ENCODE data around the gene PAPOLB. TPM values are rescaled to one million over a fixed set of nuclear protein-coding genes. Genes with fewer than 3 reads are reported as not detected.

PAPOLB gene
- total and polyA plus RNA-seq, 2 donors (not counting 3 experiments of a cell fraction or from before 2014, with no cell fraction given) = 0.07 TPM; not detected in 1

- H3K79me2 ChIP-seq (ENCODE audit: control insufficient read depth, insufficient read depth, low read length) = no peaks in the 10 kb centered on the region
- no peak for TF ChIP-seq CTCF (IDR thresholded peaks at IDR 0.05; ENCODE audit: extremely low read depth in 1 of 2, insufficient read depth in 1 of 2, low read depth in 1 of 2, low read length in 2 of 2)
- no peak for TF ChIP-seq POLR2A (IDR thresholded peaks at IDR 0.05; ENCODE audit: low read depth, low read length)
- no peak for TF ChIP-seq GATA2 (IDR thresholded peaks at IDR 0.05; ENCODE audit: insufficient read depth, insufficient read length, low read depth, low read length)
- TF ChIP-seq MAX (IDR thresholded peaks at IDR 0.05; ENCODE audit: insufficient read depth, insufficient read length) = no peak
- TF ChIP-seq FOS (IDR thresholded peaks at IDR 0.05; ENCODE audit: borderline replicate concordance, insufficient read depth, low read length) = no peak
- TF ChIP-seq MYC (IDR thresholded peaks at IDR 0.05; ENCODE audit: low read depth, low read length) = no peak
- TF ChIP-seq POLR2AphosphoS5 (IDR thresholded peaks at IDR 0.05; ENCODE audit: insufficient read depth, low read depth, low read length) = no peak
- TF ChIP-seq EZH2 (IDR thresholded peaks at IDR 0.05; ENCODE audit: borderline replicate concordance, low read depth, low read length, severe bottlenecking) = no peak
- TF ChIP-seq JUN (IDR thresholded peaks at IDR 0.05; ENCODE audit: borderline replicate concordance, insufficient read depth, insufficient read length, low read depth) = no peak
These were observed 29.1 kb downstream of the PAPOLB start for GRCh38 chr7:4832711-4833110.

More at GRCh38 chr7:4832711-4833110, 29.1 kb downstream of the PAPOLB start:
- ChIA-PET POLR2A (no interaction called here), CTCF (interaction anchor here (2.2 kb wide), 1 partner anchor 51 kb away, joined by 7 read pairs; the partner anchor contains the start of gene RADIL)
- Histone ChIP-seq H3K4me1 (ENCODE audit: control insufficient read depth, extremely low read depth, insufficient read depth, low read length) (no peaks in the 10 kb centered on the region), H3K27ac (ENCODE audit: insufficient read depth, low read depth, low read length) (no peak overlapping the region), H2AFZ (ENCODE audit: low read depth, low read length) (no peak overlapping the region), H4K20me1 (replicated peaks; ENCODE audit: control insufficient read depth, extremely low read depth, insufficient read depth, low read length) (no peaks in the 10 kb centered on the region), H3K9me1 (replicated peaks; ENCODE audit: control insufficient read depth, extremely low read depth, insufficient read depth, low read length) (no peaks in the 10 kb centered on the region), H3K9ac (replicated peaks; ENCODE audit: extremely low read depth, insufficient read depth, low read length) (no peak overlapping the region), H3K4me3 (replicated peaks in 1 of 3; ENCODE audit: insufficient read depth in 1 of 3, low read depth in 1 of 3, low read length in 3 of 3) (no peak overlapping the region), H3K36me3 (ENCODE audit: control insufficient read depth in 2 of 2, extremely low read depth in 1 of 2, insufficient read depth in 2 of 2, low read length in 2 of 2) (no peaks in the 10 kb centered on the region), H3K9me3 (replicated peaks; ENCODE audit: control insufficient read depth, insufficient read depth, low read length) (no peaks in the 10 kb centered on the region), H3K27me3 (ENCODE audit: control insufficient read depth in 2 of 2, insufficient read depth in 2 of 2, low read length in 2 of 2) (no peaks in the 10 kb centered on the region), H3K4me2 (ENCODE audit: insufficient read depth, low read length) (no peak overlapping the region)
- DNase-seq (ENCODE audit: low read depth, low spot score) (no peak), FAIRE-seq (no peak)
- no TSS peak for BruUV-seq (replicated peaks)
- dilution Hi-C loops (cut with MboI; ENCODE audit: extremely low pct_ligation_motif_present, low sequenced_read_pairs) (no loop called here), intact Hi-C loops (cut with micrococcal nuclease) (no loop called here)
